ENCODE results near the gene AATK.

The AATK gene

GRCh38 chr17:81160747-81161453, 5.1 kb downstream of the AATK start:
- Histone ChIP-seq H4K91ac (ENCODE audit: low read length) (no peak overlapping the region), H3K18ac (ENCODE audit: low read depth in 1 of 2, low read length in 2 of 2) (no peak overlapping the region), H2BK15ac (ENCODE audit: low read depth, poor library complexity, severe bottlenecking) (no peak overlapping the region), H3K4me1 (ENCODE audit: control insufficient read depth, insufficient read depth, low read depth, low read length) (peaks cover 7% of the 10 kb centered on the region), H3K9me3 (ENCODE audit: control insufficient read depth, low read length) (no peaks in the 10 kb centered on the region), H2AFZ (ENCODE audit: low read depth, low read length) (no peak overlapping the region), H3K27me3 (ENCODE audit: control insufficient read depth in 1 of 2, insufficient read depth in 1 of 2, low read length in 2 of 2) (peaks cover 28 to 61% of the 10 kb centered on the region in 2 experiments), H3K4me2 (ENCODE audit: low read length, poor library complexity, severe bottlenecking) (no peak overlapping the region), H2BK5ac (ENCODE audit: low read depth, low read length, poor library complexity, severe bottlenecking) (no peak overlapping the region), H3K79me1 (replicated peaks; ENCODE audit: low read length, poor library complexity, severe bottlenecking) (no peaks in the 10 kb centered on the region), H2BK120ac (ENCODE audit: low read depth, low read length) (no peak overlapping the region), H3K4me3 (ENCODE audit: insufficient read depth in 1 of 2, low read depth in 1 of 2, low read length in 2 of 2) (no peak overlapping the region), H3K27ac (ENCODE audit: low read length, poor library complexity, severe bottlenecking) (no peak overlapping the region), H2BK12ac (ENCODE audit: low read length in 2 of 2) (no peak overlapping the region), H3K4ac (ENCODE audit: low read depth in 1 of 2, low read length in 2 of 2) (peak overlapping the region in 1 of 2 experiments; percentile 64), H3K23ac (ENCODE audit: low read length in 2 of 2) (no peak overlapping the region), H3K14ac (ENCODE audit: low read length in 2 of 2) (no peak overlapping the region), H3K36me3 (ENCODE audit: control insufficient read depth in 1 of 2, insufficient read depth in 2 of 2, low read depth in 1 of 2, low read length in 2 of 2) (no peaks in the 10 kb centered on the region), H2AK5ac (ENCODE audit: low read length, severe bottlenecking) (no peak overlapping the region), H4K8ac (ENCODE audit: low read length) (no peak overlapping the region), H3K9ac (ENCODE audit: low read length) (no peak overlapping the region)
- no peak for DNase-seq
- 87% methylated on average over 32 of the region's 32 CpGs for WGBS

GRCh38 chr17:81160306-81160705, 5.7 kb downstream of the AATK start:
- Histone ChIP-seq H3K4me1 (ENCODE audit: control insufficient read depth, insufficient read depth, low read depth, low read length) (peaks cover 3% of the 10 kb centered on the region), H4K8ac (ENCODE audit: low read length) (no peak overlapping the region), H3K4ac (ENCODE audit: low read depth in 1 of 2, low read length in 2 of 2) (no peak overlapping the region), H3K79me1 (replicated peaks; ENCODE audit: low read length, poor library complexity, severe bottlenecking) (no peaks in the 10 kb centered on the region), H4K91ac (ENCODE audit: low read length) (no peak overlapping the region), H3K23ac (ENCODE audit: low read length in 2 of 2) (no peak overlapping the region), H3K4me3 (ENCODE audit: insufficient read depth in 1 of 2, low read depth in 1 of 2, low read length in 2 of 2) (no peak overlapping the region), H2AFZ (ENCODE audit: low read depth, low read length) (no peak overlapping the region), H3K27me3 (ENCODE audit: control insufficient read depth in 1 of 2, insufficient read depth in 1 of 2, low read length in 2 of 2) (peaks cover 25 to 57% of the 10 kb centered on the region in 2 experiments), H3K4me2 (ENCODE audit: low read length, poor library complexity, severe bottlenecking) (no peak overlapping the region), H2BK5ac (ENCODE audit: low read depth, low read length, poor library complexity, severe bottlenecking) (no peak overlapping the region), H2BK120ac (ENCODE audit: low read depth, low read length) (no peak overlapping the region), H3K18ac (ENCODE audit: low read depth in 1 of 2, low read length in 2 of 2) (no peak overlapping the region), H3K9ac (ENCODE audit: low read length) (no peak overlapping the region), H3K9me3 (ENCODE audit: control insufficient read depth, low read length) (no peaks in the 10 kb centered on the region), H3K36me3 (ENCODE audit: control insufficient read depth in 1 of 2, insufficient read depth in 2 of 2, low read depth in 1 of 2, low read length in 2 of 2) (no peaks in the 10 kb centered on the region), H3K14ac (ENCODE audit: low read length in 2 of 2) (no peak overlapping the region), H2BK12ac (ENCODE audit: low read length in 2 of 2) (no peak overlapping the region), H2BK15ac (ENCODE audit: low read depth, poor library complexity, severe bottlenecking) (peak overlapping the region; percentile 18), H2AK5ac (ENCODE audit: low read length, severe bottlenecking) (no peak overlapping the region), H3K27ac (ENCODE audit: low read length, poor library complexity, severe bottlenecking) (no peak overlapping the region)
- WGBS: 84% methylated on average over 28 of the region's 28 CpGs
- no peak for DNase-seq

GRCh38 chr17:81159611-81160265, 6.3 kb downstream of the AATK start:
- Histone ChIP-seq H3K23ac (ENCODE audit: low read length in 2 of 2) (no peak overlapping the region), H3K79me1 (replicated peaks; ENCODE audit: low read length, poor library complexity, severe bottlenecking) (no peaks in the 10 kb centered on the region), H4K91ac (ENCODE audit: low read length) (no peak overlapping the region), H3K4ac (ENCODE audit: low read depth in 1 of 2, low read length in 2 of 2) (no peak overlapping the region), H3K27ac (ENCODE audit: low read length, poor library complexity, severe bottlenecking) (no peak overlapping the region), H3K4me1 (ENCODE audit: control insufficient read depth, insufficient read depth, low read depth, low read length) (peaks cover under 1% of the 10 kb centered on the region), H2BK15ac (ENCODE audit: low read depth, poor library complexity, severe bottlenecking) (no peak overlapping the region), H3K18ac (ENCODE audit: low read depth in 1 of 2, low read length in 2 of 2) (no peak overlapping the region), H3K14ac (ENCODE audit: low read length in 2 of 2) (no peak overlapping the region), H3K27me3 (ENCODE audit: control insufficient read depth in 1 of 2, insufficient read depth in 1 of 2, low read length in 2 of 2) (peaks cover 19 to 52% of the 10 kb centered on the region in 2 experiments), H3K9me3 (ENCODE audit: control insufficient read depth, low read length) (no peaks in the 10 kb centered on the region), H3K4me2 (ENCODE audit: low read length, poor library complexity, severe bottlenecking) (no peak overlapping the region), H3K36me3 (ENCODE audit: control insufficient read depth in 1 of 2, insufficient read depth in 2 of 2, low read depth in 1 of 2, low read length in 2 of 2) (no peaks in the 10 kb centered on the region), H3K9ac (ENCODE audit: low read length) (no peak overlapping the region), H2AFZ (ENCODE audit: low read depth, low read length) (no peak overlapping the region), H2BK120ac (ENCODE audit: low read depth, low read length) (no peak overlapping the region), H2AK5ac (ENCODE audit: low read length, severe bottlenecking) (no peak overlapping the region), H2BK5ac (ENCODE audit: low read depth, low read length, poor library complexity, severe bottlenecking) (no peak overlapping the region), H2BK12ac (ENCODE audit: low read length in 2 of 2) (no peak overlapping the region), H3K4me3 (ENCODE audit: insufficient read depth in 1 of 2, low read depth in 1 of 2, low read length in 2 of 2) (no peak overlapping the region), H4K8ac (ENCODE audit: low read length) (no peak overlapping the region)
- no peak for DNase-seq
- WGBS: 89% methylated on average over 25 of the region's 25 CpGs

GRCh38 chr17:81158688-81159590, 7.1 kb downstream of the AATK start:
- H2BK12ac ChIP-seq (ENCODE audit: low read length in 2 of 2): no peak overlapping the region
- H2AK5ac ChIP-seq (ENCODE audit: low read length, severe bottlenecking): no peak overlapping the region
- no peak overlapping the region for H3K4me3 ChIP-seq (ENCODE audit: insufficient read depth in 1 of 2, low read depth in 1 of 2, low read length in 2 of 2)
- 92% methylated on average over 43 of the region's 43 CpGs for WGBS
- no peak overlapping the region for H4K91ac ChIP-seq (ENCODE audit: low read length)
- no peak overlapping the region for H2BK5ac ChIP-seq (ENCODE audit: low read depth, low read length, poor library complexity, severe bottlenecking)
- H3K9me3 ChIP-seq (ENCODE audit: control insufficient read depth, low read length): no peaks in the 10 kb centered on the region
- H3K27ac ChIP-seq (ENCODE audit: low read length, poor library complexity, severe bottlenecking): no peak overlapping the region
- DNase-seq: no peak
- no peaks in the 10 kb centered on the region for H3K4me1 ChIP-seq (ENCODE audit: control insufficient read depth, insufficient read depth, low read depth, low read length)
- no peak overlapping the region for H3K14ac ChIP-seq (ENCODE audit: low read length in 2 of 2)
- H2BK15ac ChIP-seq (ENCODE audit: low read depth, poor library complexity, severe bottlenecking): no peak overlapping the region
- no peak overlapping the region for H3K4me2 ChIP-seq (ENCODE audit: low read length, poor library complexity, severe bottlenecking)
- no peak overlapping the region for H3K23ac ChIP-seq (ENCODE audit: low read length in 2 of 2)
- no peak overlapping the region for H3K18ac ChIP-seq (ENCODE audit: low read depth in 1 of 2, low read length in 2 of 2)
- H4K8ac ChIP-seq (ENCODE audit: low read length): no peak overlapping the region
- peaks cover 11 to 44% of the 10 kb centered on the region in 2 experiments for H3K27me3 ChIP-seq (ENCODE audit: control insufficient read depth in 1 of 2, insufficient read depth in 1 of 2, low read length in 2 of 2)
- H2AFZ ChIP-seq (ENCODE audit: low read depth, low read length): no peak overlapping the region
- H3K4ac ChIP-seq (ENCODE audit: low read depth in 1 of 2, low read length in 2 of 2): no peak overlapping the region
- no peak overlapping the region for H3K9ac ChIP-seq (ENCODE audit: low read length)
- no peaks in the 10 kb centered on the region for H3K36me3 ChIP-seq (ENCODE audit: control insufficient read depth in 1 of 2, insufficient read depth in 2 of 2, low read depth in 1 of 2, low read length in 2 of 2)
- no peaks in the 10 kb centered on the region for H3K79me1 ChIP-seq (replicated peaks; ENCODE audit: low read length, poor library complexity, severe bottlenecking)
- H2BK120ac ChIP-seq (ENCODE audit: low read depth, low read length): no peak overlapping the region

Data from mesenchymal stem cell (in vitro differentiated cells and primary cell).